AML-193 (cell line): Measurements from ENCODE around the gene MEGF10.

ENCODE experiments used
- DNase-seq, 2 experiments: peaks; one replicate each; lab custom pipeline; 2025; lab: John Stamatoyannopoulos, UW

Gene MEGF10

DNA sequence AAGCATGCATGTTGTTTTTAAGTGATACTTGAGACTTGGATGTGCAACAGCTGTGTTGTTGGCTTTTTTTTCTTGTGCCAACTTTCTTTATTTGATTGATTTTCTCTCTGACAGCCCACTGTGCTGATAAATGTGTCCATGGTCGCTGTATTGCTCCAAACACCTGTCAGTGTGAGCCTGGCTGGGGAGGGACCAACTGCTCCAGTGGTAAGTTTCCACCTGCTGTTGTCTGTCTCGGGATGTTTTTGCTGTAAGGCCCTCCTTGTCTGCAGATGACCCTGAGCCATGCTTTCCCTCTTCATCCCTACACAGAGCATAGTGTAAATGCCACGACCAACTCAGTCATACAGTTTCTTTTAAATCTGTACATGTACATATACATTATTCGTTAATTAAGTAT, 79.2 kb downstream of the MEGF10 start:
- DNase-seq, result no peak

DNA sequence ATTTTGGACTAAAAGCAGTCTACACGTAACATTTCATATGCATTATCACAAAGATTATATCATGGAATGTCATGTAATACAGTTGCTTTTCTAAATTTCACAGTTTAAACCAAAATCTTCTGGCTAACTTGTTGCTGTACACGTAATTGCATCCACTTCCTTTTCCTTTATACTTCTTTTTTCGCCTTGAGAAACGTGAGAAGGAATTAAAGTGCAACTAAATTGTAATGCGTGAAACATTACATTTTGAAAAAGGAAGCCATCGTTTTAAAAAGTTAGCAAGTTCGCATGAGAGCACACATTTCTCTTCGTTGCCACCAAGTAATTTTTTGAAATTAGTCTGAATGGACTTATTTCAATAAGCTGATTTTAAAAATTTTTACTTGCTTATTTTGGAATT, 80.0 kb downstream of the MEGF10 start:
- no peak for DNase-seq

DNA sequence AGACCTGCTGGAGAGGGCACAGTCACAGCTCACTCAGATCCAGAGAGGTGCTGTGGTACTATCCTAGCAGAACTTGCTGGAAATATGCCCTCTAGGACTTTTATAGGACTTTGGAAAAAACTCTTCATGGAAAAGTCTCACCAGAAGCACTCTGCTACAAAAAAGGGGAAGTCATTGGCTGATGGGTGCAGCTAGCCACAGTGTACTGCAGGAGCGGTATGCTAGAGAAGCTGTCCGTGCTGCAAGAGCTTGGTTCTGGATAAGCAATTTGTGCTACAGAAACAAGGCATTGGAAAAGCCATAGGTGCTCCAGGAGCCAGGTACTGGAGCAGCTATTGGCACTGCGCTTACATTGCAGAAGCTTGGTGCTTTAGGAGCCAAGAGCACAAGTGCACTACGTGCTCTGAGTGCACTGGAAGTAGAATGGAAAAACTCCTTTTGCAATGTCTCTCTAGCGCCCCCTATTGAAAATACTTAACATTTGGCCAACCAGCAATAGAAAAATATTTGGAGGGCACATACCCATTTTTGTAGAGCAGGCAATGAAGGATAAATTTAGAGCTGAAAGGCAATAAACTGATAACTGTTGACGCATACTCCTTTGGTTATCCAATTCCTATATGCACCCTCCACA, 83.4 kb downstream of the MEGF10 start:
- peak; percentile 10 to 19 for DNase-seq

DNA sequence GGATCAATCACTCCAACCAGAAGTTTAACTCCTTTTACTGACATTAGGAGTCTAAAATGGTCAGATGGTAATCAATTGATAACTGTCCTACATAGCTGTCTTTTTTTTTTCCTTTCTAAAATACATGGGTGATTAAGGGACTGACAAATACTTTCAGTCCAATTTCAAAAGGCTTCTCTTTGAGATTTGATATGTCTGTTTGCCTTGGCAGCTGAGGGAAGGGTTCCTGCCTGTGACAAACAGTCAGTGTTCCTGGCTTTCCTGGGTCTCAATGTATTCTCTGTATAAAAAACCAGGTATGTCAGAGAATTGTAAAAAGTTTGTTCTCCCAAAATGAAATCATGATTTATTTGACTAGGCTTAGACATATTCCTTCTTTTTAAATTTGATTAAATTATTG, 84.5 kb downstream of the MEGF10 start:
- no peak for DNase-seq

DNA sequence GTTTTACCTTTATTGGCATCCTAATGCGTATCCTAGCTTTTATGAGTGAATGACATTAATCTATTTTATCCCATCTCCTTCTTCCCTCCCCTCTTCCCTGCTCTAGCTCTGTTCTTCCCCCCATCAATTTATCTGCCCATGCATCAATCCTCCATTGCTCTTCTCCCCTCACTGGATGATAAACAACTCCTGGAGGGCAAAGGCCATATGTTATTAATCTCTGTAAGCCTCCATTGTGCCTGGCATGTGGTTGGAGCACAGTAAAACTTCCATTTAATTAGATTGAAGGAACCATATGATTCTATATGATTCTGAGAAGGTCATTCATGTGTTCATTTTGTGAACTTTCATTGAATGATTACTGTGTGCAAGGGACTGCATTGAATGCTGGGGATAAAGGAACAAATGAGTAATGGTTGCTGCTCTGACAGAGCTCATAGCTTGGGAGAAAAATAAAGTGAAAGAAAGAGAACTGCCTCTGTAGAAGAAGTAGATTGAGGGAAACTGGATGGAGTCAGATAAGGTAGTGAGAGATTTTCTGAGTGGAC, 85.0 kb downstream of the MEGF10 start:
- no peak for DNase-seq

DNA sequence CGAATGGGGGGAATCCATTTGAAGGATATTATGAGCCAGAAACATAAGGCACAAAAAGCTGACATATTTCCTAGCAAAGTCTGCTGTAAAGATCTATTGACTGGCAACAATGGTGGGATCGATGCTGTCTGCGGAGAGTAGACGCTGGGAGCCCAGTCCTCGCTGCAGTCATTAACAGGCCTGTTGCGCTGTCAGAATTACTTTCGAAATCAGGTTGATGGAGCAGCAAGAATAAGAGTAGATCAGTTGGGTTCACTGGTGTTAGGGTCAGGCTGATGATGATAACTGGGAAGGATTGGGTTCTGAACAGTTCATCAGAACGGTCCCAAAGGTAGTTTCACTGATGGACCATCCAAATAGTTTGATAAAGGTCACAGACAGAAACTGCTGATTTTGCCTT, 87.1 kb downstream of the MEGF10 start:
- no peak for DNase-seq

DNA sequence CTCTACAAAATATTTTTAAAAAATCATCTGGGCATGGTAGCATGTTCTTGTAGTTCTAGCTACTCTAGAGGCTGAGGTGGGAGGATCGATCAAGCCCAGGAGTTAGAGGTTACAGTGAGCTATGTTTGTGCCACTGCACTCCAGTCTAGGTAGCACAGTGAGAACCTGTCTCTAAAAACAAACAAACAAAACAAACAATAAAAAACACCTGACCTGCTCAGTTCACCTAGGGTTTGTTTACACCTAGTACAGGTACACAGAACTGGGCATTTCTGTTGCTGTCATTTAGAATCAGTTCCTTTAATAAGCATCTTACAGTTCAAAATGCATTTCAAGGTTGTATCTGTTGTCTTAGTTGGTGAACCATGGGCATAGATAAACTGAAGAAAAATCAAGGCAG, 95.3 kb downstream of the MEGF10 start:
- no peak for DNase-seq

DNA sequence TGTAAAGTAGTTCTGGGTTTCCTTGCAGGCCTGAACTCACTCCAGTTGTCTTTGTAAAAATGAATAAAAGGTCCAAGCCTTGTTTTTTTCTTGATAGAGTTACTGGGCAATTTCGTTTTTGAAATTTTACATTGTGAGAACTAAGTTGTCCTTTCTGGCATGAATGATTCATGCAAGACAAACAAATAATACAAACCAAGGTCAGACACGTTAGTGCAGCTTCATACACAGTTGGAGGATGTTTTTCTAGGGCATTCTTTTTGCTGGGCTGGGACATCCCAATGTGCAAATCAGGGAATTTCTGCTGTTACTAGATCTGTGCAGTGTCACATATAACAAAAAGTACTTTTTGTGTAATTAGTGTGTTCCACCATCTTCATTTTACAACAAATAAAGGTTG, 96.0 kb downstream of the MEGF10 start:
- DNase-seq, result no peak

DNA sequence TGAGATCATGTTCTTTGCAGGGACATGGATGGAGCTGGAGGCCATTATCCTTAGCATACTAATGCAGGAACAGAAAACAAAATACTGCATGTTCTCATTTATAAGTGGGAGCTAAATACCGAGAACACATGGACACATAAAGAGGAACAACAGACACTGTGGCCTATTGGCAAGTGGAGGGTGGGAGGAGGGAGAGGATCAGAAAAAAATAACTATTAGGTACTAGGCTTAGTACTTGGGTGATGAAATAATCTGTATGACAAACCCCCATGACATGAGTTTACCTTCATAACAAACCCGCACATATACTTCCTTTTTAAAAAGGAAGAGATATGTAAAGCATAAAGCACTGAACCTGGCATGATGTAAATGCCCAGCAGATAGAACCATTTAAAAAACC, 99.0 kb downstream of the MEGF10 start:
- peak; percentile 3 to 25 for DNase-seq

DNA sequence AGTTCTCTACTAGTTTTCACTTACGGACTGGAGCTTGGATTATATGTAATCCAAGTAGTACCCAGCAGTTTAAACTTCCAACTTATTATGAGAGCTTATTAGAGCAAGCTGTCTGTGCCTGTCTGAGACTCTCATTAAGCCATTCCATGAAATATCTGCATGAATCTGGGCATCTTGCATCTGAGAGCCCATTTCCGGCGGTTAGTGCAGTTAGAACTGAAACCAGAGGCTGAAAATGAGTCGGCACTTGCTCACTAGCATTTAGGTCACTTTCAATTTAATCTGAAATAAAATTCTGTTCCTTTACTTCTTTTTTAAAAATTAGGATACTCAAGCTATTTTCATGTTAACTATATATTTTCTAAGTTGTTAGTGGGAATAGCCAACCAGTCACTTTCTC, 102.2 kb downstream of the MEGF10 start:
- DNase-seq, result no peak

DNA sequence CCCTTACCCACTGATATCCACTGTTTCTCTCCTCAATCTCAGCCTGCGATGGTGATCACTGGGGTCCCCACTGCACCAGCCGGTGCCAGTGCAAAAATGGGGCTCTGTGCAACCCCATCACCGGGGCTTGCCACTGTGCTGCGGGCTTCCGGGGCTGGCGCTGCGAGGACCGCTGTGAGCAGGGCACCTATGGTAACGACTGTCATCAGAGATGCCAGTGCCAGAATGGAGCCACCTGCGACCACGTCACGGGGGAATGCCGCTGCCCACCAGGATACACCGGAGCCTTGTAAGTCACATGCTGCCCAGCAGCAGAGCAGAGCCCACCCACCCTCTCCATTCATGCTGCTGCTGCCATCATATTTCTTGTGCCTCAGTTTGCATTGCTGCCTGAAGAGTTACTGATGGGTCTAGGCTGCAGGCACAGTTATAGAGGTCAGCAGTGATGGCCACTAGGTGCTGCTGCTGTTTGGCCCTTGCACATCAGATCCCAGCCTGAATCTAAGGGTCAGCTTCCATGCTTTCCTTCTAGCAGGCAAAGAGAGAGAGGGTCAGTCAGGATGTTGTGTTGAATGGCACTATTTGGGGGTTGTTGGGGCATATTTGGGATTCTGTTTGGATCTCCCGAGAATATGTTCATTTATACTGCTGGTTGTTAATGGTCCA, 106.0 kb downstream of the MEGF10 start:
- no peak for DNase-seq

DNA sequence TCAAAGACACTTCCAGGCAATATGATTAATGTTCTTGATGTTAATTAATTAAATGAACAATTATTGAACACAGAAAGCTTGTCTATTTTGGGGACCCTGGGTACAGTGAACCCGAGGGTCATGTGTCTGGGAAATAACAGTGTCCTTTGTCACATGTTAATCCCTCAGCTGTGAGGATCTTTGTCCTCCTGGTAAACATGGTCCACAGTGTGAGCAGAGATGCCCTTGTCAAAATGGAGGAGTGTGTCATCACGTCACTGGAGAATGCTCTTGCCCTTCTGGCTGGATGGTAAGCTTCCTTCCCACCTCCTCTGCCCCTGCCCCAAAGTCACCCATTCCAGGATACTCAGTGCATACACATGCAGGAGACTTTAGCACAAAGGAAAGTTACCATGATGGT, 107.9 kb downstream of the MEGF10 start:
- no peak for DNase-seq

DNA sequence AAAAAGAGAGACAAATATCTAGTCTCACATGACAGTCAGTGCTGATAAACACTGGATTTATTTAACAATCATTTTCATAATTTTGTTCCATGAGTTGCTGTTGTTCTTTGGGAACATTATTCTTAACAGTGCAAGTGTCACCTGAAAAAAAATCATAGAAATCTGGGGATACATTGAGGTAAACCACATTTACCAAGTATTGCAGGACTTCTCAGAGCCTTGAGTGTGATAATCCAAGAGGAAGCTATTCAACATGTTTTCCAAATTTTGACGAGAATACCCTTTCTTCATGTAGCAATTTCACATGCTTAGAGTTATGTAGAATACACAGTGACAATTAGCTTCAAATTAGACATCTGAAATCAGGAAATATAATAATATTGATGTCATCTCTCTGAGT, 108.5 kb downstream of the MEGF10 start:
- DNase-seq, result no peak

DNA sequence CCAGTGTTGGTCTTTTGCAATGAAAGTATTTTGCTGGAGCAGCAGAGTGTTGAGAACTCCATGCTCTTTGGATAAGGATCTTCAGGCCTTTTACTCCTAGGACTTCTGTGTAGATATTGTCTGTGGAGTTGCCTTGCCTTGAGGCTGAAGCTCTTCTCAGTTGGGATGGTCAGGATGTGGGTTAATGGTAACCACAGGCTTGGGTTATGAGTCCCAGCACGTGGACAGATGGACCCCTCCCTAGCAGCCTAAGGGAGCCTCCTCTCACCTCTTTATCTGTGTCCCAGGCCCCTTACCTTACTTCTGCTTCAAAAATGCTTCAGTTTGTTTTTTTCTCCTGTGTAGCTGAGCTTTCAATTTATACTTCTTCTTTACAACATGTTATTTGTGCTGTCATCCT, 109.9 kb downstream of the MEGF10 start:
- DNase-seq, result no peak

DNA sequence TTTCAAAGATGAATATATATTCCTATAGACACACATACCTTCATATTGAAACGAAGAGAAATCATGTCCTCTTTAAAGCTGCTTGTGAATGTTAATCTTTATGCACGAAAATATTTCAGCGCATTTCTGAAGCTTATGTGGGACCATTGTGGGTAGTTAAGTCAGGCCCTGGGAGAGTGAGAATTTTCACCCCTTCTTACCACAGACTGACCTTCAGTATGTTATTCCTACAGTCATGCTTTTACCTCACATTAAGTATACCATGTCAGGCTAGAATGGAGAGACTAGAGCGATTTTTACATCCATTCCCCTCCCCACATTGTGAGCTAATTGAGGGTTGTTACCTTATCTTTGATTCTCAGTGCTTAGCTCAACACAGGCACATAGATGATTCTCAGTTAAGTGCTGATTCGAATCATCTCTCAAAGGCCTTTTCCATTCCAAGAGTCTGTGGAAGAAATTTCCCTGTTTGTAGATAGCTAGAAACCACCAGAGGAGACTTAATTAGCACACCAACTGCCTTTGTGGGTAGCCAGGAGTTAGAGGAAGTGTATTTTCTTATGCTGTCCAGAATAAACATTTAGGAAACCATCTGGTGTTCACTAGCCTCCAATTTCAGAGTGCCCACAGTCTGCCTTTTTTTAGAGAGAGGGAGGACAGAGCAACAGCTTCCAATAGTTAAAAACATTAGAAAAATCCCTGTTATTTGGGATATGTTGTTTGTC, 110.5 kb downstream of the MEGF10 start:
- peak in 1 of 2 experiments; percentile 19 for DNase-seq

DNA sequence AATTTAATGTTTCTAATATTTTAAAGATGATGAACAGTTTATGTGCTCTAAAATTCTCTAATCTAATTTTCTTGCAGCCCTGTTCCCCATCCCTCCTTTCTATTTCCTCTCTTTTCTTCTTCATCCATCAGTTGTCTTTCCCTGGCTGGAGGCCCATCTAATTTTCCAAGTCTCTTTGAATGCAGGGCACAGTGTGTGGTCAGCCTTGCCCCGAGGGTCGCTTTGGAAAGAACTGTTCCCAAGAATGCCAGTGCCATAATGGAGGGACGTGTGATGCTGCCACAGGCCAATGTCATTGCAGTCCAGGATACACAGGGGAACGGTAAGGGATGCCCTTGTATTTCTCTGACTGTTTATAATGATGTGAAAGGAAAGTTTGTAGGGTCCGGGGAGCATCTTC, 111.8 kb downstream of the MEGF10 start:
- no peak for DNase-seq

DNA sequence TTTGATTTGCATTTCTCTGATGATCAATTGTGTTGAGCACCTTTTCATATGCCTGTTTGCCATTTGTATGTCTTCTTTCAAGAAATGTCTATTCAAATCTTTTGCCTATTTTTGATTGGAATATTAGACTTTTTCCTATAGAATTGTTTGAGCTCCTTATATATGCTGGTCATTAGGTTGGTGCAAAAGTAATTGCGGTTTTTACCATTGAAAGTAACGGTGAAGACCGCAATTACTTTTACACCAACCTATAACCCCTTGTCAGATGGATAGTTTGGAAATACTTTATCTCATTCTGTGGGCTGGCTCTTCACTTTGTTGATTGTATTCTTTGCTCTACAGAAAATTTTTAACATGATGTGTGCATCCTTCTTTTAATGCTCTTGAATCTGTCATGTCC, 113.6 kb downstream of the MEGF10 start:
- DNase-seq, result no peak

DNA sequence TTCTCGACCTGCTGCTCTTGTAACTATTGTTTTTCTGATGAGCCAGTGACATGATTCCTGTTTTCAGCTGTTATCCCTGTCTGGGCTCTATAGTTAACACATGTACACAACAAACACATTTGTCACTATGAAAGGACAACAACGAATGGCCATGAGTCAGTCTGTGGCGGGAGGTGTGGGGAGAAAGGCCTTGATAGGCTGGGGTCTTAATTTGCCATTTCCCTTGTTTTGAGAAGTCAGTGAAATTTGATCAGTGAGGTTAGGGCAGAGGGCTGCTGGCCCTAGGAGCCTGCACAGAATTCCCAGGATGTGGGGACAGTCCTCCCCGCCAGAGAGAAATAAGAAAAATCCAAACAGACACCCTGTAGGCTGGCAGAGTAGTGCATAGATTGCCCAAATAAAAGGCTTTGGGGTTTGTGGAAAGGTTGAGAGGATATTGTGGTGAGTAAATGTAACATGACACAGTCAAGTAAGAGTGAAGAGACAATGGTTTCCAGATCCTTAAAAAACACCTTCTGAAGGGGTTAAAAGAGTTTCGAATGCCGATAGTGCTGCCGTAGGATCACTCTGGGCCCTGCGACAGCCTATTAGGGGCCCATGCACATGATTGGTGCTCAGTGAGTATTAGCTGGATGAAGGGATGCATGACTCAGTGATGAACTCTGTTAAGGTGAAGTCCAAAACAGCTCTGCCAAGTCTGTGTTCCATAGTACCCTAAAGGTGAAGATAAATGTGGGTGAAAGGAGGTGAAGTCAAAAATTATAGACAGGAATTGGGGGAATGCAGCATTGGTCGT, 115.9 kb downstream of the MEGF10 start:
- no peak for DNase-seq

DNA sequence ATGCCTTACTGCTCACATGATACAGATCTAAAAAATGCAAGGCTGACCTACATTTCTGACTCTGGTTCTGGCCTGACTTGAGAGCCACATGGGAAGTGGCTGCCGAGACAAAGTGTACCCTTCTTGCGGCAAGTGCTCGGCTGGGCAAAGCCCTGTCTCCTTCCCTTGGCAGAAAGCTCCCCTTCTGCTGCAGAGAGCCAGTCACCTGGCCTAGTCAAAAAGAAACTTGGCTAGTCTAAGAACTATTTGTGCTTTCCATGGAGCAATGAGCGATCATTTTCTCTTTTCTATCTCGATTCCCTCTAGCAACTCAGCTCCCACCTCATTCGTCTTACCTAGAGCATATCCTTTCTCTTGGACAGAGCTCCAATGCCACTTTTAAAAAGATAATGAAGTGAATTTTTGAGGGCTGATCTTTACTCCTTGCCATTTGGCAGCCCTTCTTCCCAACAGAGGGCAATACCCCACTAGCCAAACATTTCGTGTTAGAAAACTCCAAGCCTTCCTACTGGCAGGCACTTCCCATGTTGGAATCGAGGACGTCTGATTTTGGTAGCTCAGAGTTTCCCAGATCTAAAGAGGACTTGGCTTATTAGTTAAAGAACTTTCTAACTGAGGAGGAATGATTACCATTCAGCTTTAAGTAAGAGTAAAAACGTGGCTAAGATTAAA, 118.8 kb downstream of the MEGF10 start:
- DNase-seq, result no peak

DNA sequence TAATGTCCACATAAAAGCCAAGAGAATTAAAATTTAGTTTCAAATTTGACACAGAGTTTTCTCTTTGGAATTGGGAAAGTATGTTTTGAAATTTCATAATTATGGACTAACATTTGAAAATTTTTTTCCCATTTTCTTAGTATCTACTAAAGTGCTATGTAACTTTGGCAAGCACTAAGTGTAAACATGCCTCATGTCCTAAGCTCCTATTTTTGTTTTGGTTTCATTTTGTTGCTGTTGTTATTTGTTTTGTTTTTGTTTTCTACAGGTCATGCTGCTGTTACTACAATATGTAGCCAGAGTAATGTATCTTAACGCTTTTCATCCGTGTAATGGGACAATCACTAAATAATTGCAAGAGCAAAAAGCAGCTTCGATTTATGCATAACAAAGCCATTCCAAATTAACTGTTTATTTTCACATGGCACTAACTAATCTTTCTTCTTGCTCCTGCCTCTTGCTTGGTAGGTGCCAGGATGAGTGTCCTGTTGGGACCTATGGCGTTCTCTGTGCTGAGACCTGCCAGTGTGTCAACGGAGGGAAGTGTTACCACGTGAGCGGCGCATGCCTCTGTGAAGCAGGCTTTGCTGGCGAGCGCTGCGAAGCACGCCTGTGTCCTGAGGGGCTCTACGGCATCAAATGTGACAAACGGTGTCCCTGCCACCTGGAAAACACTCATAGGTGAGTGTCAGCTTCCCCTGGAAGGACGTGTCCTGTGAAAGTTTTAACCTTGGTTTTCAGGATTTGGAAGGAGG, 119.5 kb downstream of the MEGF10 start:
- DNase-seq, result no peak

DNA sequence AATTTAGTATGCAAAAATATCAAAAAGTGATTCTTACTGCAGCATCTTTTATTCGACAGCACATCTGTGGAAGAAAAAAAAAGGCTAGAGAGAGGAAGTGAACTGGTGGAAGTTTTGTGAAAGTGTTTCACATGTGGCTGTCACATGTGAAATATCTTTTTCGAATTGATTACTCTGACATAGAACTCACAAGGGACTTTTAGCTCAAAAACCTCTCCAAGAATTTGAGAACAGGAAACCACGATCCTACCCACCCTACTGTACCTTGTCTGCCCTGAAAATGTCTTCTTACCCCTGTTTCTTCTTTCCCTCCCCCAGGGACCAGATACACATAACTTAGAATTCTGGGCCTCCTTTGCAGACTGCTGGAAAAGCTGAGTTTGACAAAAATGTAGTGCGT, 120.4 kb downstream of the MEGF10 start:
- no peak for DNase-seq
